HTERT RPE-1 (cell line): ENCODE data around the gene RNF114.
"Not testable (repeated sequence)": the region's sequence is repeated elsewhere in the genome, so short reads cannot be mapped to it uniquely, and the experiment has no call there.

Experiments
- in situ Hi-C: fragments of 300-500 bp; cut with MboI; formaldehyde crosslinking; loops from 4 replicates; pipeline ENCODE4 v1.14.3; 2020; ENCODE audit warnings: low sequenced_read_pairs

RNF114 gene, protein sequence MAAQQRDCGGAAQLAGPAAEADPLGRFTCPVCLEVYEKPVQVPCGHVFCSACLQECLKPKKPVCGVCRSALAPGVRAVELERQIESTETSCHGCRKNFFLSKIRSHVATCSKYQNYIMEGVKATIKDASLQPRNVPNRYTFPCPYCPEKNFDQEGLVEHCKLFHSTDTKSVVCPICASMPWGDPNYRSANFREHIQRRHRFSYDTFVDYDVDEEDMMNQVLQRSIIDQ

DNA sequence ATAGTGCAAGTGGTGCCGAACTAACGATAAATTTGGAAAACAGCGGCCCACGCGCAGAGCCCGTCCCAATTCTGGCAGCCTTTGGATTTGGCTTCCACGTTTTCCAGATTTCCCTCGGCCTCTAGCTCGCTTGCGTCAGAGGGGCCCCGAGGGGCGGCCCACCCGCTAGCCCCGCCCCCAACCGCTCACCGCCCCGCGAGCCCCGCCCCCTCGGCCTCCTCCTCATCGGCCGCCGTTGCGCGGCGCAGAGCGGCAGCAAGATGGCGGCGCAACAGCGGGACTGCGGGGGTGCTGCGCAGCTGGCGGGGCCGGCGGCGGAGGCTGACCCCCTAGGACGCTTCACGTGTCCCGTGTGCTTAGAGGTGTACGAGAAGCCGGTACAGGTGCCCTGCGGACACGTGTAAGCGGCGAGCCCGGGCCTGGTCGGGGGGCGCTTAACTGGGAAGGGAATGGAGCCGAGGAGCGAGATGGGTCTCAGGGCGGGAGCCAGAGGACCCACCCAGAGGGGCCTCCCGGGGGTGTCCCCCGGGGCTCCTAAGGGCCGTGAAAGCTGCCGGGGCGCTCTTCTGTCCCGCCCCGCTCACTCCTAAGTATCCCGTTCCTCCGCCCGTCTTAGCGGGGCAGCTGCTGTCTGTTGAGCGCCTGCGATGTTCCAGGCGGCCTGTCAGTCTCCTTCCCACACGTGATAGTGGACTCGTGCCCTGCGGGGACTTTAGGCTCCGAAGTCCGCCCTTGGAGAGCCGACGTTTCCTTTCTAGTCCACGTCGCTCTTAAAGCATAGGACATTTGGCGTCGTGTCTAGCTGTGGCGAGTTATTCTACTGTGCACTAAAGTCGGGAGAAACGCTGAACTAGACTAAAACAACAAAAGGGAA is at the start of gene RNF114:
RNF114 (plus strand) TSS at position 245 of the 874 bp plus-strand sequence; CDS start at position 261, 16 bp downstream.
- in situ Hi-C loops = no loop called here

DNA sequence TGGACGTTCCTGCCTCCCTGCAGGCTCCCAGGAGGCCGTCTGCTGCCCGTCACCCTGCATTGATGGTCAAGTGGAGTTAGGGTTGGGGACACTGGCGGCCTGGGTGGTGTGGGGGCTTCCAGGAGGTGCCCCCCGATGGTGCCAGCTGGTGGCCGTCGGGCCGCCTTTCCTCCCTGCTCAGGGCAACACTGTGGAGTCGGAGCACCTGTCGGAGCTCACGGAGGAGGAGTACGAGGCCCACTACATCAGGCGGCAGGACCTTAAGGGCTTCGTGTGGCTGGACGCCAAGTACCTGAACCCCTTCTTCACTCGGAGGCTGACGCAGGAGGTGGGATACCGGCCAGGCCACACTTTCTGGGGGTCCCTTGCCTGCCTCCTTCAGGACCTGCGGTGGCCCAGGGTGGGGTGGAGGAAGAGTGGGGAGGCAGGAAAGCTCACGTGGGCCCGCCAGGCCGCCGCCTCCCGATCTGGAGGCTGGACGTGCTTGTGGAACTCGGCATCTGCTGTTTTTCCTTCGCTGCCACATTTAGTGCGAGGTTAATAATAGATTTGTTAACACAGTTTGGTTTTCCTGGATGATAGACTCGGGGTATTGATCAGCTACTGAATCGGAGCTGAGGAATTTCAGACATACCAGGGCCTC is 49.5 kb upstream of the RNF114 start:
- in situ Hi-C loops = no loop called here

DNA sequence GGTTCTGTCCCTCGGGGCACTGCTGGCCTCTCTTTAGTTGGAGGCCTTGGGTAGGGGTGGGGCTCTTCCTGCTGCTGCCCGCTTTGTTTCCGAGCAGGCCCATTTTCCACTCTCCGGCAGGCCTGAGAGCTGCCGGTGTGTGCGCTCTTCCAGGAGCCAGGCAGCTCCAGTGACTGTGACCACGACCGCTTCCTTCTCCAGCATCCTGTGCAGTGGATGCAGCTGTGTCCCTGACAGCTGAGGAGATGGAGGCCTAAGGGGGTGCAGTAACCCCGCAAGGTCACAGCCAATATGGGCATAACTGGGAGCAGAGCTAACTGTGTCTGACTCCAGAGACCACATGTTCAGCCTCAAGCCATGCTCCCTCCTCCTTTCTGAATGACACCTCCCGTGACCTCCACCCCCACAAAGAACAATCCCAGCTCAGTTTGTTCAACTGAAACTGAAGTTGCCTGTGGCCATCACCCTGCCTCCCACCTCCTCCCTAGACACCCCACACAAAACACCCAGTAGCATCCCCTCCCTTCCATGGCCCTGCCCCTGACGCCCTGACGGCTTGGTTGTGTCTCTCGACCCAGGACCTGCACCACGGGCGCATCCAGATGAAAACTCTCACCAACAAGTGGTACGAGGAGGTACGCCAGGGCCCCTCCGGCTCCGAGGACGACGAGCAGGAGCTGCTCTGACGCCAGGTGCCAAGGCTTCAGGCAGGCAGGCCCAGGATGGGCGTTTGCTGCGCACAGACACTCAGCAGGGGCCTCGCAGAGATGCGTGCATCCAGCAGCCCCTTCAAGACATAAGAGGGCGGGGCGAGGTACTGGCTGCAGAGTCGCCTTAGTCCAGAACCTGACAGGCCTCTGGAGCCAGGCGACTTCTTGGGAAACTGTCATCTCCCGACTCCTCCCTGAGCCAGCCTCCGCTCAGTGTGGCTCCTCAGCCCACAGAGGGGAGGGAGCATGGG is 48.7 kb upstream of the RNF114 start:
- in situ Hi-C loops = no loop called here

DNA sequence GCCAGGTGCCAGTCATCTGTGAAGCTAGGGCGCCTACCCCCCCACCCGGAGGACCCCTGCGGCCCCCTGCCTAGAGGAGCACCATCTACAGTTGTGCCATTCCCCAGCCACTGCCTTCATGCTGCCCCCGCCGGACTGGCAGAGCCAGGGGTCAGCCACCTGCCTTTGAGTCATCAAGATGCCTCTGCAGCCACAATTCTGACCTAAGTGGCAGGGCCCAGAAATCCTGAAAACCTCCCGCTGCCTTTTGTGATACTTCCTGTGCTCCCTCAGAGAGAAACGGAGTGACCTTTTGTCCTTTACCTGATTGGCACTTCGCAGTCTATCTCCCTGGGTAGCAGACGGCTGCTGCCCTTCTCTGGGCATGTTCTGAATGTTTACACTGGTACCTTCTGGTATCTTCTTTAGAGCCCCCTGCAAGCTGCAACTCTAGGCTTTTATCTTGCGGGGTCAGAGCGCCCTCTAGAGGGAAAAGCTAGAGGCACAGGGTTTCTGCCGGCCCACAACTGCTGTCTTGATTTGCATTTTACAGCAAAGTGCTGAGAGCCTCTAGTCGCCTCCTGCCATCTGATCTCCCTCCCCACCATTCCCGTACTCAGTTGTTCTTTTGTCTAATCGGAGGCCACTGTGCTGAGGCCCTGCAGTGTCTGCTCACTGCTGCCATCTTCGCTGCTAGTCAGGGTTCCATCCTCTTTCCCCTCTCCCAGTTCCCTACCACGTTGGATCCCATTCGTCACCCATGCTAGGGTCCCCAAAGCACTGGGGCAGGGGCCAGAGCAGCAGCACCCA is 47.8 kb upstream of the RNF114 start:
- in situ Hi-C loops = no loop called here

DNA sequence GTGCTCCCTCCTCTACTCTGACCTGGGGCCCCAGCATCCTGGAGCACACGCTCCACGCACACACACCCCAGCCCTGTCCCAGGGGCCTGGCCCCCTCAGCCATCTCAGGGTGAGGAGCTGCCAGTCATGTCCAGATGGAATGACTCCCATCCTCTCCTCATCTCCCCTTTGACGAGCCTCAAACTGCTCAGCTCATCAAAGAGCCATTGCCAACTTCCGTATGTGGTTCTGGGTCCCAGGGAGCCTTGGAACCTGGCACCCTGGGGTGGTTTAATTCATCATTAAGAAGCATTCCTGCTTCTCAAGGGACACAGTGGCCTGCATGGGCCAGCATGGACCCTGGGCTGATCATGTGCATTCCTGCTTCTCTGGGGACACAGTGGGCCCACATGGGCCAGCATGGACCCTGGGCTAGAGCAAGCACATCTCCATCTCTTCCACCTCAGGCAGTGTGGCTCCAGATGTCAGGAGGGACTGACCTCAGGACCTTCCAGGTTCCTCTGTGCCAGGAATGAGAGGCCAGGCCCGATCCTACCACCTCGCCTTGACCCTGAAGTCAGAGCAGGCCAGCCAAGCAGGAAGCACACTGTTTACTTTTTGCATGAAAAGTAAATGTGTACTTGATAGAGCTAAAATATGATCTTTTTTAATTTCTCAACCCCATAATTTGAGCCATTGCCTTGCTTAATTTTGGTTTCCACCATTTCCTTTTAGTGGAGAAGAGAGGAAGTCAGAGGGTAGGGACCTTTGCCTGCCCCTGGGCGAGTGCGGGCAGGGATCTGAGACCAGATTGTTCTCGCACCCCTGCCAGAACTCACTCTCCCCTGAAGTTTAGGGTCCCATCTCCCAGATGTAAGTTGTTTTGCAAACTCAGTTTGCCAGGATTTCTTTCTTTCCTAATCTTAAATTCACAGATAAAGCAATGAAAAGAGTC is 46.9 kb upstream of the RNF114 start:
- in situ Hi-C loops = no loop called here

DNA sequence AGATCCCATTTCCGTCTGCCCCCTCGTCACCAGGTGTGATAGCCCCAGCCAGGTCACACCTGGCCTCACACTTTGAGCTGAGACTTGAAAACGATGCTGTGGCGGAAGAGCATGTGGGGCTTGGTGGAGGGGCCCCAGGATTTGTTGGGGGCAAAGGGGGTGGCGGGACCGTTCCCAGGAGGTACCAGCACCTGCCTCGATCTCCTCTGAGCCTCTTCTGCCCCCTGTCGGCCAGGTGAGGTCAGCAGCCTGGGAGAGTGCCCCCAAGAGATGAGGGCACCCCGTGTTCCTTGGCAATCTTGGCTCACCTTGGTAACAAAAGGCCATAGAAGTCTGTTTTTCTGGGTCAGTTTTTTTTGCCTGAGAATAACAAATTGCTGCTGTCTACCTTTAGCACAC is 46.3 kb upstream of the RNF114 start:
- in situ Hi-C loops = no loop called here

DNA sequence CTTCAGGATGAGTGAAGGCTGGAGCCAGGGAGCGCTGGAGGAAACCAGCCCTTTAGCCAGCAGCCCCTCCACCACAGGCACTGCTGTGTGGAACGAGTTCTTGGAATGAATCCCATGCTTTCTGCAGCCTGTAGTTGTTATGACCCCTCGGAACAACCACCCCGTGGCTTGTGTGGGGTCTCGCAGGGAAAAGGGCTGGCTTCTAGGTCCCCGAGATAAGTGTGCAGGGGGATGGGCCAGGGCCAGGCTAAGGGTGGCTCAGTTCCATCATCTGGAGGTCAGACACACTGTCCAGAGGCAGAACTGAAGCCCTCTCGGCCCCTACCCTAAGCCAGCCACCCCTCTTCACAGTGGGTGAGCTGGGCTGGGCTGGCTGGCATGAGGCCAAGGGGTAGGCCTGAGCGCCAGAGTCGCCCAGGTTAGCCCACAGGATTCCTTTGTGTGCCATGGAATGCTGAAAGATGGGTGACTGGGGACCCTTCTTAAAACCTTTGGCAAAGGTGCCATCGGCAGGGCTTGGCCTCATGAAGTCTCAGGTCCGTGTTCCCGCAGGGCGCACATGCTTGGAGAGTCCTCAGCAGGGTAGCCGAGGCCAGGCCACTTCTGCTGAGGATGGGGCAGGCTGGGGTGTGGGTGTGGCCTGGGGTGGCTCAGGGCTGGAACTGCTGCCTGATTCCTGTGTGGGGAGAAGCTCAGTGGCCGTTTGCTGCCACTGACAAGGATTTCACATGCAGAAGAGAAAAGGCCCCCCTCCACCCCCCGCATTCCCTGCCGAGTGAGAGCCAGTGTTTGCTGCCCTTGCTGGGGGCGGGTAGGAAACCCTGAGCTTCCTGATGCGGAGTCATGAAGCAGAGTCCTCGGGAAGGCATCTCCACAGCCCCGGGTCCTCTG is 45.5 kb upstream of the RNF114 start:
- in situ Hi-C loops = no loop called here

DNA sequence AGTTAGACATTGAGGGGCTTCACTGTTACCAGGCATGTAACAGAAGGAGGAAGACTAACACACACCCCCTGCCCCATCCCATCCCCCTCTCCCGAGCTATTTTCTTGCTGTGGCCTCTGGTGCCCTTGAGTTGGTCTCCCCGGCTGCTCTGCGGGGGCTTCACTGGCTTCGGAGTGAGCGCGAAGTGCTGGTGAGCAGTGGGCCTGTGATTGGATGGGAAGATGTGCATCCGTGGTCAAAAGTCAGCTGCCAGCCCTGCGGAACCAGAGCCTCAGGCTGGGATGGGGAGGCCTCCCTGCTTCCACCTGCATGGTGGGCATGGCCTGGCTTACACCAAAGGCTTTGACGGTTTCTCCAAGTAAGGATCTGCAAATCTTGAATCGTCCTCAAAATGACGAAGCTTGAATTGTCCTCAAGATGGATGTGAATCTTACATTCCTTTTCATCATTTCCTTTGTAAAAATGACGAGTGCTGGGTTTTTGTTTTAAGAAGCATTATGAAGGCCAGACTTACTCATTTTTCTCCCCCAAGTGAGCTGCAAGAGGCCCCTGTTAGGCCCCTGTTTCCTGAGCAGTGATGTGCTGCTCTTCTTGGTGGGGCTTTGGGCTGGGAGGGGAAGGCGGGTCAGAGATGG is 44.6 kb upstream of the RNF114 start:
- in situ Hi-C loops = no loop called here

DNA sequence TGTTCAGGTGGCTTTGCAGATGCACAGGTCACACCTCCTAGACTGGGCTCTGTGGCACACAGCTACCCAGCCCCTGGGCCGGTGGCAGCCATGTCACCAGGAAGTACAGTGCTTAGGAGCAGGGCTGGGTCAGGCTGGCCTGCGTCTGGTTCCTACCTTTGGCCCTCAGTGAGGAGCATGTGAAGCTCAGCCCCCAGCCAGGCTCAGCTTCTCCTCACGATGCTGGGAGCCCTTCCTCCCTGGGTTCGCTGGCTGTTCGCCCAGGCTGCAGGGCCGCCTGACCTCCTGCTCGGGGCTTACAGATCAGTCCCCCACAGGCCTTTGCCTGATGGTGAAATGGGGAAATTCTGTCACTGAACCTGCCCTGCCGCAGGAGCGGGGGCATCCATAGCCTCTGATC is 43.9 kb upstream of the RNF114 start:
- in situ Hi-C loops = no loop called here

DNA sequence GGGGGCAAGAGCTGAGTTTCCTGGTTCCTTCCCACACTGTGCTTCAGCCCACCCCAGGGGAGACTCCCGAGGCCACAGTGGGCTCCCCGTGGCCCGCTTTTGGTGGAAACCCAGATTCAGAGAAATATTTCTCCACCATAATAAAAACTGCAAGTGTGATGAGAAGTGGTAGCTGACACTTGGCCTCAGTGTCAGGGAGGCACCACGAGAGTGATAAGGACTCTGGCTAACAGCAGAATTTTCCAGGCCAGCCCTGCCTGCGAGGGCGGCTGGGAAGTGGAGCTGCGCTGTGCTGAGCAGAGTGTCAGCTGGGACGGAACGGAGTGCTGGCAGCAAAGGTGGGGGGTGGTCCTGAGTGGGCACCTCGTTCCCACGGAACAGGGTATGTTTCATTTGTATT is 43.4 kb upstream of the RNF114 start:
- in situ Hi-C loops = no loop called here

DNA sequence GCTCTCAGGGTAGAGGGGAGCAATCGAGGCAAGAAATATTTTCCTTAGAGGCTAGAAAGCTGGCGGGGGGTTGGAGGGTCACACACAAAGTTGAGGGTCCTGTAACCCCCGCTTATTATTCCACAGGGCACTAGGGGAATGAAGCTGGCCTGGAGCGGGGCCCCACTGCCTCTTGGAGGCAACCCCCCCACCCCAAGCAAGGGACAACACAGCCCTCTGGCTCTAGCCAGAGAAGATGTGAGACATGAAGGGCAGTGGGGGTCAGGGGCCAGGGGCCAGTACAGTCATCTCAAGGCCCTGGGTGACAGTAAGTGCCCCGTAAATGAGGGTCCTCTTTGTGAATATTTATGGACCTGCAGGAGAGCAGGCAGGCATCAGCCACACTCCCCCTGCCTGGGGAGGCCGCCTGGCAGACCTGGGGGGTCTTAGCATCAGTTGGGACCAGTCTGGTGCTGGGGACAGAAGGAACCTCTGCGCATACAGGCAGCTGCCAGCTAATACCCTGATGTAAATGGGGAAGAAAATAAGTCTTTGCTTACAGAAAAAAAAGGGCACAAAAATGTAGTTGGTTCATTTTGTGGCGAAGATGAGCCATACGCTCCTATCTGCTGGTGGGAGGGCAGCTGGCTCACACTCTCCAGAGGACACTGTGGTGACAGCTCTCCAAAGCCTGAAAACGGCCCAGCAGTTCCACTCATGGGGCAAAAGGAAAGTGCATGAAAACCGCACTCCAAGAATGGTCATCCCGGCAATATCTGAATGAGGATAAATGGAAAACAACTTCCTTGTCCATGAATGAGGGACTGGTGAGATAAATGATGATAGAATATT is 42.7 kb upstream of the RNF114 start:
- in situ Hi-C loops = no loop called here

DNA sequence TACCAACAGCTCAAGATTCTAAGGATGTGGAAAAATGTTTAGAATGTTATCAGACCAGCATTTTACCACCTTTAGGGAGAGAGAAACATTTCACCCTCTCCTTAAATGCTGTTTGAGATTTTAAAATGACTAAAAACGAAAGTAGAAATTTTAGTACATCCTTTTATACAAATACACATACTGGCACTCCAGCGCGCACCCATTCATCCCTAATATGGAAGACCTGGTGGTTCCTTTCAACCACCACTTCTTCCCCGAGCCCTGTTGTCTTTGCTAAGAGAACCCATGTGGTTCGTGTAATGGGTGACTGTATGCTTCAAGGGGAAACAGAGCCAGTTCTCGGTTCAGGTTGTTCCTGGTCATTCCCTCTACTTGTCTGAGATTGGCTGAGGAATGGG is 42.1 kb upstream of the RNF114 start:
- in situ Hi-C loops = no loop called here

DNA sequence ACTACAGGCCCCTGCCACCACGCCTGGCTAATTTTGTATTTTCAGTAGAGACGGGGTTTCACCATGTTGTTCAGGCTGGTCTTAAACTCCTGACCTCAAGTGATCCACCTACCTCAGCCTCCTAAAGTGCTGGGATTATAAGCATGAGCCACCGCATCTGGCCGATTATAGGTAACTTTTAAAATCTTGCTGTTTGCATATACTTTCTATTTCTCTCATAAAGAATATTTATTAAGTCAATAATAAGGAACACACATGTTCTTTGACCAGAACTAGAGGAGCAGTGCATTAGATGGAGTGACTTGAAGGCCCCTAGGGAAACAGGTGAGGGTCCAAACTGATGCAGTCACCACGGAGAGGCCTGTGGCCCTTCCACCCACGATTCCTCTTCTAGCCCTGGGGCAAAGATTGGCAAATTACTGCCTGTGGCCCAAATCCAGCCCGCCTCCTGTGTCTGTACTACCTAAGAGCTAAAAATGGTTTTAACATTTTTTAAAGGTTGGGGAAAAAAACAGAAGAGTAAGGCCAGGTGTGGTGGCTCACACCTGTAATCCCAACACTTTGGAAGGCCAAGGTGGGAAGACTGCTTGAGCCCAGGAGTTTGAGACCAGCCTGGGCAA is 40.6 kb upstream of the RNF114 start:
- in situ Hi-C loops = not testable (repeated sequence)

DNA sequence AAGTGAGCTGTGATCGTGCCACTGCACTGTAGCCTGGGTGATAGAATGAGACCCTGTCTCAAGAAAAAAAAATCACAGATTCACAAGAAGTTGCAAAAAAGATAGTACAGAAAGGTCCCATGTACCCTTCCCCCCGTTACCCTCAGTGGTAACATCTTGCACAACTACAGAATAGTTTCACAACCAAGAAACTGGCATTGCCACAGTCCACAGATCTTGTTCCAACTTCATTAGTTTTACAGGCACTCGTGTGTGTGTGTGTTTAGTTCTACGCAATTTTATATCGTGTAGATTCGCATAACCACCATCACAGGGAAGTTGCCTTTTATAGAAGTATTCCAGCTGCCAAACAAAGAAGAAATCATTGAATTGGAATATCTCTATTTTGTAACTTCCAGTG is 40.0 kb upstream of the RNF114 start:
- in situ Hi-C loops = no loop called here

DNA sequence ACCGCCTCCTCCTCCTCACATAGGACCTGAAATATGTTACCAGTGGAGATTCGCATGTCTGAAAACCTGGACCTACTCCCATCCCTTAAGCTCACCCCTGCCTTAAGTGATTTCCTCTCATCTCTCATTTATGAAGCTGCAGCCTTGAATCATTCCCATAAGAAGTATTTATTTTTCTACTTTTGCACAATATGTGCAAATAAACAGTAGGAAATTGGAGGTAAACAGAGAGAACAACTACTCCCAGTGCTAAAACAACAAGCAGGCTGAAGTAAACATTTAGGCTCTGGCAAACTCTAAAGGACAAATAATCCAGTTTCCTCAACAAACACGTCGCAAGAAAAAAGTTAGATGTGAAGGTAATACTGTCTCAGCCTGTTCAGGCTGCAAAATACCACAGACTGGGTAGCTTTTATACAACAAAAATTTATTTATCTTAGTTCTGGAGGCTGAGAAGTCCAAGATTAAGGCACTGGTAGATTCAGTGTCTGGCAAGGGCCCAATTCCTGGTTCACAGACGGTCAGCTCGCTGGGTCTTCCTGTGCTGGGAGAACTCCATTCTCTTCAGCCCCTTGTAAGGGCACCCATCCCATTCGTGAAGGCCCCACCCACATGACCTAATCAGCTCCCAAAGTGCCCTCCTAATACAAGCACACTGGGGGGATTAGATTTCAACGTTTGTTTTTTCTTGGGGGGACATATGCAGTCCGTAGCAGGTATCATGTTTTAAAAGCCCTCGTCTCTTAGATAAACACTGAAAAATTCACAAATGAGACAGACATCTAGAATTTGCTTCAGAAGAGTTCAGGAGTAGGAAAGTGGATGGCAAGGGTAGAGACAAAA is 36.4 kb upstream of the RNF114 start:
- in situ Hi-C loops = no loop called here
